Measurements from ENCODE around the gene AOX1.

- TF ChIP-seq BCL11A (IDR thresholded peaks at IDR 0.05; ENCODE audit: low read depth in 2 of 2, low read length in 2 of 2) (no peak), CEBPB (IDR thresholded peaks at IDR 0.05; ENCODE audit: low read depth, low read length) (no peak), BRCA1 (IDR thresholded peaks at IDR 0.05; ENCODE audit: low read depth, low read length) (no peak)
Observed at GRCh38 chr2:200596774-200597570, 11.2 kb downstream of the AOX1 start.
